ENCODE measurements around the gene ACTL9.

DNA sequence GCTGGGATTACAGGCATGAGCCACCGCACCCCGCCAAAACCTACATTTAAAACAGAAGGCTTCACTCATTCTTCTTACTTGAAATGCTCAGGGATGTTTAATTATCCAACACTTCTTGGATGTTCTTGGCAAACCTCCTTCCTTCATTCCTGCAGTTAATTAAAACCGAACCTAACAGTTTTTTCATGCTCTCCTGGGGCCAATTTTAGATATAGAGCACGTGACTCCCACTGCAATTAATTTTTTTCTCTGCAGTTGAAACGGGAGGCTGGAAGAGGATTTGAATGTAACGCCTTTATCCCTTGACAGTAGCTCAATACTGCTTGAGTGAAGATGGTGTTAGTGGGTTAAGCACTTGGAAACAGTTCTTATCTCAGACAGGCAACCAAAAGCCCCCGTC lies 4.6 kb upstream of the ACTL9 start:
- TF ChIP-seq POLR2AphosphoS5 (IDR thresholded peaks at IDR 0.05; ENCODE audit: borderline replicate concordance, low read depth, low read length) (no peak), EZH2 (IDR thresholded peaks at IDR 0.05) (no peak), FOXP2 (optimal IDR thresholded peaks at IDR 0.05; ENCODE audit: control extremely low read depth, extremely low read length, insufficient read depth) (no peak)

All from SK-N-MC (cell line).